Liver (tissue), 9 donors: ENCODE measurements around the gene UBE3C. TPM values are rescaled to one million over a fixed set of nuclear protein-coding genes. Genes with fewer than 3 reads are reported as not detected.

Source experiments
- DNase-seq: peaks from one replicate; pipeline ENCODE4 v3.0.0-alpha.2; 2017; ENCODE audit warnings: low spot score
- H3K27ac ChIP-seq, 2 donors: one replicate each; pipeline ENCODE4 v1.7.0; 2013; ENCODE audit warnings: inconsistent platforms in 2 of 2, low read length in 2 of 2, control low read depth in 1 of 2, low read depth in 1 of 2, mild to moderate bottlenecking in 1 of 2
- H3K27me3 ChIP-seq, 4 donors: one replicate each; pipeline versions ENCODE4 v1.6.1 to v1.7.0; 2013; ENCODE audit warnings: low read length in 3 of 4, inconsistent platforms in 1 of 4, mild to moderate bottlenecking in 1 of 4, moderate library complexity in 1 of 4; ENCODE audit not compliant: control insufficient read depth in 4 of 4, insufficient read depth in 4 of 4
- H3K36me3 ChIP-seq, 4 donors: one replicate each; pipeline versions ENCODE4 v1.6.1 to v1.7.0; 2013; ENCODE audit warnings: low read length in 3 of 4, mild to moderate bottlenecking in 3 of 4, low read depth in 1 of 4, moderate library complexity in 1 of 4; ENCODE audit not compliant: control insufficient read depth in 4 of 4, insufficient read depth in 3 of 4
- H3K4me1 ChIP-seq, 4 donors: one replicate each; pipeline versions ENCODE4 v1.6.1 to v1.7.0; 2013; ENCODE audit warnings: low read length in 3 of 4, mild to moderate bottlenecking in 3 of 4, moderate library complexity in 1 of 4; ENCODE audit not compliant: control insufficient read depth in 4 of 4, insufficient read depth in 4 of 4
- H3K4me3 ChIP-seq, 3 donors: one replicate each; pipeline versions ENCODE4 v1.6.1 to v1.7.0; 2013; ENCODE audit warnings: low read length in 3 of 3, control low read depth in 1 of 3, low read depth in 1 of 3, mild to moderate bottlenecking in 1 of 3
- H3K9ac ChIP-seq, 2 donors: one replicate each; pipeline ENCODE4 v1.7.0; 2013; ENCODE audit warnings: low read length in 2 of 2, mild to moderate bottlenecking in 2 of 2, moderate library complexity in 2 of 2, control low read depth in 1 of 2, low read depth in 1 of 2
- H3K9me3 ChIP-seq, 4 donors: one replicate each; pipeline versions ENCODE4 v1.6.1 to v1.7.0; 2013; ENCODE audit warnings: low read length in 3 of 4; ENCODE audit not compliant: control insufficient read depth in 4 of 4
- EGR1 ChIP-seq, 2 donors: IDR thresholded peaks; 2 replicates each; pipeline ENCODE4 v1.6.1; 2016 to 2018; ENCODE audit warnings: antibody characterized with exemption in 2 of 2, low read depth in 2 of 2
- FOXA1 ChIP-seq: IDR thresholded peaks from 2 replicates; pipeline ENCODE4 v1.6.1; 2016; ENCODE audit warnings: antibody characterized with exemption
- FOXA2 ChIP-seq: IDR thresholded peaks from 2 replicates; pipeline ENCODE4 v1.6.1; 2016; ENCODE audit warnings: antibody characterized with exemption
- GABPA ChIP-seq, 2 donors: IDR thresholded peaks in 1 of 2; conservative IDR thresholded peaks in 1 of 2; 2 replicates each; pipeline ENCODE4 v1.6.1; 2016; ENCODE audit warnings: antibody characterized with exemption in 2 of 2, mild to moderate bottlenecking in 1 of 2, moderate library complexity in 1 of 2
- HNF4A ChIP-seq, 2 donors: conservative IDR thresholded peaks; 2 replicates each; pipeline ENCODE4 v1.6.1; 2016; ENCODE audit warnings: antibody characterized with exemption in 2 of 2, mild to moderate bottlenecking in 2 of 2
- HNF4G ChIP-seq: IDR thresholded peaks from 2 replicates; pipeline ENCODE4 v1.6.1; 2016; ENCODE audit warnings: antibody characterized with exemption
- JUND ChIP-seq, 2 donors: IDR thresholded peaks; 2 replicates each; pipeline ENCODE4 v1.6.1; 2016; ENCODE audit warnings: antibody characterized with exemption in 2 of 2
- NR2F2 ChIP-seq: IDR thresholded peaks from 2 replicates; pipeline ENCODE4 v1.6.1; 2016; ENCODE audit warnings: antibody characterized with exemption
- RAD21 ChIP-seq, 2 donors: IDR thresholded peaks; 2 replicates each; pipeline ENCODE4 v1.6.1; 2016; ENCODE audit warnings: antibody characterized with exemption in 2 of 2, mild to moderate bottlenecking in 2 of 2
- RXRA ChIP-seq, 2 donors: IDR thresholded peaks; 2 replicates each; pipeline ENCODE4 v1.6.1; 2017 to 2018; ENCODE audit warnings: antibody characterized with exemption in 2 of 2, mild to moderate bottlenecking in 1 of 2
- SP1 ChIP-seq: IDR thresholded peaks from 2 replicates; pipeline ENCODE4 v1.6.1; 2018; ENCODE audit warnings: antibody characterized with exemption, mild to moderate bottlenecking
- TAF1 ChIP-seq: conservative IDR thresholded peaks from 2 replicates; pipeline ENCODE4 v1.6.1; 2016; ENCODE audit warnings: antibody characterized with exemption, mild to moderate bottlenecking
- YY1 ChIP-seq: IDR thresholded peaks from 2 replicates; pipeline ENCODE4 v1.6.1; 2016; ENCODE audit warnings: antibody characterized with exemption, mild to moderate bottlenecking
- WGBS: extraction: QIAGEN DNeasy Blood & Tissue Kit; methylation state at CpG from one replicate; pipeline ENCODE4 v1.1.7; 2013; 5-methylcytosine and 5-hydroxymethylcytosine counted together
- polyA plus RNA-seq, 2 donors: library from polyadenylated mRNA; stranded (reverse) in 1 of 2; unstranded in 1 of 2; fragments of 200-250 nt in 1 of 2; fragments of >200 nt in 1 of 2; fragmentation: Nextera tagmentation in 1 of 2; extraction: Ambion mirVana in 1 of 2; gene quantifications; one replicate each; pipeline versions ENCODE4 v1.2.1 to v1.2.3, GENCODE V29; 2013 to 2015
- total RNA-seq, 2 donors: library from RNA; depleted of rRNA; stranded (reverse); fragments of >200 nt; gene quantifications; one replicate each; pipeline ENCODE4 v1.2.3, GENCODE V29; 2014
- TF ChIP-seq, protein P1 (sequence below): IDR thresholded peaks from 2 replicates; pipeline ENCODE4 v1.6.1; 2016; ENCODE audit warnings: antibody characterized with exemption
- TF ChIP-seq, protein P2 (sequence below): IDR thresholded peaks from 2 replicates; pipeline ENCODE4 v1.6.1; 2016; ENCODE audit warnings: antibody characterized with exemption
- TF ChIP-seq, protein P3 (sequence below): IDR thresholded peaks from 2 replicates; pipeline ENCODE4 v1.6.1; 2016; ENCODE audit warnings: antibody characterized with exemption, mild to moderate bottlenecking
- TF ChIP-seq, protein P4 (sequence below): fragments of 150-350 bp; IDR thresholded peaks from 2 replicates; pipeline ENCODE4 v1.5.1; 2017; ENCODE audit warnings: improper control_type of control experiment, low read depth, low read length; ENCODE audit not compliant: missing input control
- donor health status: healthy.
- donor health status: healthy.
- donor health status: healthy.
- donor health status: healthy.
- donor health status: healthy.

UBE3C gene
- total and polyA plus RNA-seq, 4 donors, result 10.3 to 61.8 (median 33.9) TPM

DNA sequence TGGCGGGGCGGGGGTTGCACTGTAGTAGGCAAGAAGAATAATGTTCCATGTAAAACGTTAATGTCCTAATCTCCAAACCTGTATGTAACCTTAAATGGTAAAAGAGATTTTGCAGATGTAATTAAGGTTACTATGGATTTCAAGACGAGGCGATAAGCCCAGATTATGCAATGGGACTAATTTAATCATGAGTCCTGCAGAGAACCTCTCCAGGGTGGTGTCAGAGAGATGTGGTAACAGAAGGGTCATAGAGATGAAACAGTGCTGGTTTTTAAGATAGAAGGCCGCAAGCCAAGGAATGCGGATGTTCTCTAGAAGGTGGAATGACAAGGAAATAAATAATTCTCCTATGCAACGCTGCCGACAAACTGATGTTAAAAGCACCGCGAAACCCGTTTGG, 57.1 kb downstream of the UBE3C start (continued):
- TF ChIP-seq, protein P1, sequence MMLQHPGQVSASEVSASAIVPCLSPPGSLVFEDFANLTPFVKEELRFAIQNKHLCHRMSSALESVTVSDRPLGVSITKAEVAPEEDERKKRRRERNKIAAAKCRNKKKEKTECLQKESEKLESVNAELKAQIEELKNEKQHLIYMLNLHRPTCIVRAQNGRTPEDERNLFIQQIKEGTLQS, result no peak

DNA sequence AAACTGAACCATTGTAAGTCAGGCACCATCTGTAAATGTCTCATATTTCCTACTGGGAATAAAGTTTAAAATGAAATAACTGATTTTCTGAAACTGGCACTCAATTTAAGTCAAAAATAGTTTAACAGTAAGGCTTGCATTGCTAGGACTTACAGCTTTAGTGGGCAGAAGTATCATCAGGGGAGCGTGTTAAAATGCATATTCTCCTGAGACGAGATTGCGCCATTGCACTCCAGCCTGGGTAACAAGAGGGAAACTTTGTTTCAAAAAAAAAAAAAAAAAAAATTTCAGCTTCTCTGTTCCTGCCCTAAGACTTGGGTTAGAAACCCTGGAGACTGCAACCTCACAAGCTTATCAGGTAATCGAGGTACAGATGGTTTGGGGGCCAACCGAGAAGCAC, 65.4 kb downstream of the UBE3C start:
- TF ChIP-seq, protein P2, sequence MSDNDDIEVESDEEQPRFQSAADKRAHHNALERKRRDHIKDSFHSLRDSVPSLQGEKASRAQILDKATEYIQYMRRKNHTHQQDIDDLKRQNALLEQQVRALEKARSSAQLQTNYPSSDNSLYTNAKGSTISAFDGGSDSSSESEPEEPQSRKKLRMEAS, result no peak
- TF ChIP-seq JUND (IDR thresholded peaks at IDR 0.05) (no peak), RXRA (IDR thresholded peaks at IDR 0.05) (no peak), RAD21 (IDR thresholded peaks at IDR 0.05) (no peak), NR2F2 (no peak), HNF4A (conservative IDR thresholded peaks at IDR 0.05) (no peak), FOXA1 (no peak), EGR1 (IDR thresholded peaks at IDR 0.05; ENCODE audit: low read depth in 2 of 2) (no peak), TAF1 (no peak), FOXA2 (no peak), HNF4G (no peak)
- TF ChIP-seq, protein P3, sequence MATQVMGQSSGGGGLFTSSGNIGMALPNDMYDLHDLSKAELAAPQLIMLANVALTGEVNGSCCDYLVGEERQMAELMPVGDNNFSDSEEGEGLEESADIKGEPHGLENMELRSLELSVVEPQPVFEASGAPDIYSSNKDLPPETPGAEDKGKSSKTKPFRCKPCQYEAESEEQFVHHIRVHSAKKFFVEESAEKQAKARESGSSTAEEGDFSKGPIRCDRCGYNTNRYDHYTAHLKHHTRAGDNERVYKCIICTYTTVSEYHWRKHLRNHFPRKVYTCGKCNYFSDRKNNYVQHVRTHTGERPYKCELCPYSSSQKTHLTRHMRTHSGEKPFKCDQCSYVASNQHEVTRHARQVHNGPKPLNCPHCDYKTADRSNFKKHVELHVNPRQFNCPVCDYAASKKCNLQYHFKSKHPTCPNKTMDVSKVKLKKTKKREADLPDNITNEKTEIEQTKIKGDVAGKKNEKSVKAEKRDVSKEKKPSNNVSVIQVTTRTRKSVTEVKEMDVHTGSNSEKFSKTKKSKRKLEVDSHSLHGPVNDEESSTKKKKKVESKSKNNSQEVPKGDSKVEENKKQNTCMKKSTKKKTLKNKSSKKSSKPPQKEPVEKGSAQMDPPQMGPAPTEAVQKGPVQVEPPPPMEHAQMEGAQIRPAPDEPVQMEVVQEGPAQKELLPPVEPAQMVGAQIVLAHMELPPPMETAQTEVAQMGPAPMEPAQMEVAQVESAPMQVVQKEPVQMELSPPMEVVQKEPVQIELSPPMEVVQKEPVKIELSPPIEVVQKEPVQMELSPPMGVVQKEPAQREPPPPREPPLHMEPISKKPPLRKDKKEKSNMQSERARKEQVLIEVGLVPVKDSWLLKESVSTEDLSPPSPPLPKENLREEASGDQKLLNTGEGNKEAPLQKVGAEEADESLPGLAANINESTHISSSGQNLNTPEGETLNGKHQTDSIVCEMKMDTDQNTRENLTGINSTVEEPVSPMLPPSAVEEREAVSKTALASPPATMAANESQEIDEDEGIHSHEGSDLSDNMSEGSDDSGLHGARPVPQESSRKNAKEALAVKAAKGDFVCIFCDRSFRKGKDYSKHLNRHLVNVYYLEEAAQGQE, result no peak
- TF ChIP-seq, protein P4, sequence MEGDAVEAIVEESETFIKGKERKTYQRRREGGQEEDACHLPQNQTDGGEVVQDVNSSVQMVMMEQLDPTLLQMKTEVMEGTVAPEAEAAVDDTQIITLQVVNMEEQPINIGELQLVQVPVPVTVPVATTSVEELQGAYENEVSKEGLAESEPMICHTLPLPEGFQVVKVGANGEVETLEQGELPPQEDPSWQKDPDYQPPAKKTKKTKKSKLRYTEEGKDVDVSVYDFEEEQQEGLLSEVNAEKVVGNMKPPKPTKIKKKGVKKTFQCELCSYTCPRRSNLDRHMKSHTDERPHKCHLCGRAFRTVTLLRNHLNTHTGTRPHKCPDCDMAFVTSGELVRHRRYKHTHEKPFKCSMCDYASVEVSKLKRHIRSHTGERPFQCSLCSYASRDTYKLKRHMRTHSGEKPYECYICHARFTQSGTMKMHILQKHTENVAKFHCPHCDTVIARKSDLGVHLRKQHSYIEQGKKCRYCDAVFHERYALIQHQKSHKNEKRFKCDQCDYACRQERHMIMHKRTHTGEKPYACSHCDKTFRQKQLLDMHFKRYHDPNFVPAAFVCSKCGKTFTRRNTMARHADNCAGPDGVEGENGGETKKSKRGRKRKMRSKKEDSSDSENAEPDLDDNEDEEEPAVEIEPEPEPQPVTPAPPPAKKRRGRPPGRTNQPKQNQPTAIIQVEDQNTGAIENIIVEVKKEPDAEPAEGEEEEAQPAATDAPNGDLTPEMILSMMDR, result no peak
- Histone ChIP-seq H3K27ac (no peak overlapping the region), H3K36me3 (peaks cover 7 to 33% (median 26%) of the 10 kb centered on the region in 4 donors)

DNA sequence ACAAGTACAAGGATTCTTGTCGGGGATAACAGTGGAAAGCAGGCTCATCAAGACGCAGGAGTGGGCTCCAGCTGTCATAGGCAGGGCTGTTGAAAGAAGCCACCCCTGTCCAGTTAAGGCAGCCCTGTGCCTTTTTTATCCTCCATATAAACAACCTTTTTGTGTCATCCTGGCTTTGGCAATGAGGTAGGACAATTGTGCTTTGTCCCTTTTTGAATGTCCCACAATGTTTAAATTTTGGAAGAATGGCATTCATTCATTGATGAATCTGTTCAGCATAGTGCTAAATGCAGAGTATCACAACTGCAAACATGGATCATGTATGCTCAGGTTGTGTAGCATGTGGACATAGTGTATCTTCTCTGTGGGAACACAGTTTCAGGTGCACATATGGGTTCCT, 66.7 kb downstream of the UBE3C start:
- Histone ChIP-seq H3K9ac (no peak overlapping the region), H3K4me1 (peaks cover 0 to 3% (median 0%) of the 10 kb centered on the region in 4 donors), H3K27ac (no peak overlapping the region), H3K4me3 (no peak overlapping the region), H3K36me3 (peaks cover 7 to 34% (median 27%) of the 10 kb centered on the region in 4 donors), H3K27me3 (no peaks in the 10 kb centered on the region), H3K9me3 (no peaks in the 10 kb centered on the region)
- no peak for TF ChIP-seq SP1
- TF ChIP-seq GABPA (IDR thresholded peaks at IDR 0.05 in 1 of 2, conservative IDR thresholded peaks at IDR 0.05 in 1 of 2), result no peak
- no peak for TF ChIP-seq RAD21 (IDR thresholded peaks at IDR 0.05)
- TF ChIP-seq, protein P4, result no peak
- TF ChIP-seq, protein P2, result no peak
- TF ChIP-seq HNF4G, result no peak
- TF ChIP-seq, protein P3, result no peak
- TF ChIP-seq, protein P1, result no peak
- TF ChIP-seq FOXA1, result no peak
- no peak for TF ChIP-seq NR2F2
- no peak for TF ChIP-seq YY1
- no peak for TF ChIP-seq FOXA2
- no peak for DNase-seq
- 94% methylated on average over 2 of the region's 2 CpGs for WGBS

More for the DNA sequence above, 65.4 kb downstream of the UBE3C start:
- Histone ChIP-seq H3K9me3 (no peaks in the 10 kb centered on the region), H3K9ac (no peak overlapping the region), H3K4me1 (peaks cover 0 to 8% (median 3%) of the 10 kb centered on the region in 4 donors), H3K27me3 (no peaks in the 10 kb centered on the region), H3K4me3 (no peak overlapping the region)
- DNase-seq, result no peak
- 98% methylated on average over 5 of the region's 5 CpGs for WGBS
